GM19324 (cell line): ENCODE data around the gene TBC1D2B.

Experiments used
- ATAC-seq: cut with Tn5 transposase; IDR thresholded peaks from one replicate; pipeline ENCODE4 v1.9.1; 2021; ENCODE audit warnings: mild to moderate bottlenecking, moderate library complexity; ENCODE audit not compliant: unreplicated experiment, low FRiP score

TBC1D2B gene

GRCh38 chr15:78098131-78098755, 20.7 kb upstream of the TBC1D2B start:
- no peak for ATAC-seq

- no peak for ATAC-seq
These were observed 20.2 kb upstream of the TBC1D2B start for GRCh38 chr15:78097667-78098066.

GRCh38 chr15:78093242-78094020, 15.9 kb upstream of the TBC1D2B start:
- ATAC-seq, result no peak

- ATAC-seq, result no peak
These were observed 14.9 kb upstream of the TBC1D2B start, which contains the start of gene SH2D7 for GRCh38 chr15:78092261-78093041. SH2D7 (plus strand) TSS chr15:78092561; CDS start chr15:78092585, 24 bp downstream.

- no peak for ATAC-seq
These were observed 13.0 kb upstream of the TBC1D2B start for GRCh38 chr15:78090422-78091063.

- no peak for ATAC-seq
These were observed 11.2 kb upstream of the TBC1D2B start for GRCh38 chr15:78088773-78089080.

GRCh38 chr15:78087951-78088772, 10.7 kb upstream of the TBC1D2B start:
- ATAC-seq, result no peak

GRCh38 chr15:78085928-78086327, 8.4 kb upstream of the TBC1D2B start:
- no peak for ATAC-seq

- no peak for ATAC-seq
These were observed 6.9 kb upstream of the TBC1D2B start for GRCh38 chr15:78084449-78084750.

GRCh38 chr15:78083687-78084448, 6.4 kb upstream of the TBC1D2B start:
- ATAC-seq, result peak; percentile 83

GRCh38 chr15:78083186-78083585, 5.7 kb upstream of the TBC1D2B start:
- ATAC-seq, result no peak

GRCh38 chr15:78082743-78083110, 5.2 kb upstream of the TBC1D2B start:
- ATAC-seq, result no peak

GRCh38 chr15:78082106-78082742, 4.7 kb upstream of the TBC1D2B start:
- ATAC-seq, result no peak

GRCh38 chr15:78080088-78080460, 2.6 kb upstream of the TBC1D2B start:
- ATAC-seq, result no peak

- ATAC-seq, result no peak
These were observed 2.0 kb upstream of the TBC1D2B start for GRCh38 chr15:78079298-78080087.

GRCh38 chr15:78077871-78078210, 330 bp upstream of the TBC1D2B start:
- ATAC-seq, result no peak

- ATAC-seq, result no peak
These were observed 1.1 kb downstream of the TBC1D2B start for GRCh38 chr15:78076231-78077052.
